KG1 (cell line): ENCODE results near the gene SLC4A5.

Experiments used
- DNase-seq: peaks from one replicate; lab custom pipeline; 2025; lab: John Stamatoyannopoulos, UW

The SLC4A5 gene

GRCh38 chr2:74343316-74343715 lies at the start of gene SLC4A5:
SLC4A5 (minus strand) TSS chr2:74343416; CDS start chr2:74315023, 28,393 bp downstream.
- no peak for DNase-seq

GRCh38 chr2:74392449-74392743 lies 49.2 kb upstream of the SLC4A5 start:
- DNase-seq, result no peak

- DNase-seq, result peak; percentile 92
Measured at GRCh38 chr2:74391580-74392448, 48.6 kb upstream of the SLC4A5 start.

GRCh38 chr2:74391209-74391579 lies 48.0 kb upstream of the SLC4A5 start:
- DNase-seq, result peak; percentile 55

GRCh38 chr2:74390606-74391005 lies 47.4 kb upstream of the SLC4A5 start:
- DNase-seq, result no peak

GRCh38 chr2:74387346-74387745 lies 44.1 kb upstream of the SLC4A5 start:
- DNase-seq, result no peak

GRCh38 chr2:74385396-74385795 lies 42.2 kb upstream of the SLC4A5 start:
- DNase-seq, result no peak

- no peak for DNase-seq
Measured at GRCh38 chr2:74384051-74384450, 40.8 kb upstream of the SLC4A5 start.

- no peak for DNase-seq
Measured at GRCh38 chr2:74383254-74383653, 40.0 kb upstream of the SLC4A5 start.

GRCh38 chr2:74381751-74382150 lies 38.5 kb upstream of the SLC4A5 start:
- no peak for DNase-seq

- no peak for DNase-seq
Measured at GRCh38 chr2:74379851-74380789, 36.9 kb upstream of the SLC4A5 start, which contains the start of gene DCTN1. DCTN1 (minus strand) TSS chr2:74380311; CDS start chr2:74380037, 274 bp downstream.

GRCh38 chr2:74378007-74378406 lies 34.8 kb upstream of the SLC4A5 start:
- DNase-seq, result no peak

- no peak for DNase-seq
Measured at GRCh38 chr2:74375838-74376237, 32.6 kb upstream of the SLC4A5 start.

GRCh38 chr2:74374509-74375205 lies 31.4 kb upstream of the SLC4A5 start:
- DNase-seq, result no peak

- DNase-seq, result no peak
Measured at GRCh38 chr2:74373985-74374384, 30.8 kb upstream of the SLC4A5 start.

- DNase-seq, result no peak
Measured at GRCh38 chr2:74373221-74373676, 30.0 kb upstream of the SLC4A5 start.

- no peak for DNase-seq
Measured at GRCh38 chr2:74372674-74373073, 29.5 kb upstream of the SLC4A5 start.

GRCh38 chr2:74371421-74371820 lies 28.2 kb upstream of the SLC4A5 start:
- DNase-seq, result no peak

- no peak for DNase-seq
Measured at GRCh38 chr2:74369976-74370375, 26.8 kb upstream of the SLC4A5 start.

- no peak for DNase-seq
Measured at GRCh38 chr2:74368499-74368898, 25.3 kb upstream of the SLC4A5 start.

- DNase-seq, result no peak
Measured at GRCh38 chr2:74367789-74368188, 24.6 kb upstream of the SLC4A5 start.

- DNase-seq, result no peak
Measured at GRCh38 chr2:74366036-74366435, 22.8 kb upstream of the SLC4A5 start.
